Ascending aorta (tissue), 2 donors: ENCODE results near the gene ANKRD40CL. TPM values are rescaled to one million over a fixed set of nuclear protein-coding genes. Genes with fewer than 3 reads are reported as not detected.
A peak's percentile ranks its signal among the peaks of the same experiment; 100 is the strongest.

ENCODE experiments used
- DNase-seq, 2 donors: peaks; one replicate each; pipeline ENCODE4 v3.0.0-alpha.2; 2019; ENCODE audit warnings: low spot score in 2 of 2
- H3K27ac ChIP-seq, 2 donors: fragments of 200-600 bp; sonication (generic); one replicate each; pipeline ENCODE4 v1.5.1; 2016 to 2017; ENCODE audit warnings: mild to moderate bottlenecking in 1 of 2
- H3K27me3 ChIP-seq: fragments of 200-600 bp; sonication (generic); one replicate; pipeline ENCODE4 v1.5.1; 2017
- H3K36me3 ChIP-seq, 2 donors: fragments of 200-600 bp; sonication (generic); one replicate each; pipeline ENCODE4 v1.5.1; 2016
- H3K4me1 ChIP-seq, 2 donors: fragments of 200-600 bp; sonication (generic); one replicate each; pipeline ENCODE4 v1.5.1; 2016 to 2017; ENCODE audit warnings: mild to moderate bottlenecking in 1 of 2
- H3K4me3 ChIP-seq, 2 donors: fragments of 200-600 bp; sonication (generic); one replicate each; pipeline ENCODE4 v1.5.1; 2016 to 2017; ENCODE audit warnings: mild to moderate bottlenecking in 1 of 2
- H3K9me3 ChIP-seq, 2 donors: fragments of 200-600 bp; sonication (generic); one replicate each; pipeline ENCODE4 v1.5.1; 2016
- intact Hi-C: fragments of 100-400 bp; cut with DNase I; formaldehyde crosslinking; loops from one replicate; pipeline ENCODE4 v1.15.1; 2023
- total RNA-seq: library from RNA; depleted of rRNA; stranded (reverse); fragments of >200 nt; gene quantifications from one replicate; pipeline ENCODE4 v1.1.0, GENCODE V29; 2016
- TF ChIP-seq, protein P1 (sequence below), 3 experiments: fragments of 200-600 bp in 2 of 3; fragments of 450-650 bp in 1 of 3; sonication (generic) in 2 of 3; IDR thresholded peaks; one replicate each; pipeline ENCODE4 v1.5.1; 2016 to 2019; ENCODE audit warnings: antibody characterized with exemption in 3 of 3, mild to moderate bottlenecking in 1 of 3, moderate library complexity in 1 of 3

The ANKRD40CL gene
- total RNA-seq, 1 donor from 2014 or later, result not detected

- DNase-seq, result no peak
Measured at GRCh38 chr17:50766222-50767023, 895 bp downstream of the ANKRD40CL start.

GRCh38 chr17:50765454-50766221 is 1.7 kb downstream of the ANKRD40CL start:
- TF ChIP-seq, protein P1, sequence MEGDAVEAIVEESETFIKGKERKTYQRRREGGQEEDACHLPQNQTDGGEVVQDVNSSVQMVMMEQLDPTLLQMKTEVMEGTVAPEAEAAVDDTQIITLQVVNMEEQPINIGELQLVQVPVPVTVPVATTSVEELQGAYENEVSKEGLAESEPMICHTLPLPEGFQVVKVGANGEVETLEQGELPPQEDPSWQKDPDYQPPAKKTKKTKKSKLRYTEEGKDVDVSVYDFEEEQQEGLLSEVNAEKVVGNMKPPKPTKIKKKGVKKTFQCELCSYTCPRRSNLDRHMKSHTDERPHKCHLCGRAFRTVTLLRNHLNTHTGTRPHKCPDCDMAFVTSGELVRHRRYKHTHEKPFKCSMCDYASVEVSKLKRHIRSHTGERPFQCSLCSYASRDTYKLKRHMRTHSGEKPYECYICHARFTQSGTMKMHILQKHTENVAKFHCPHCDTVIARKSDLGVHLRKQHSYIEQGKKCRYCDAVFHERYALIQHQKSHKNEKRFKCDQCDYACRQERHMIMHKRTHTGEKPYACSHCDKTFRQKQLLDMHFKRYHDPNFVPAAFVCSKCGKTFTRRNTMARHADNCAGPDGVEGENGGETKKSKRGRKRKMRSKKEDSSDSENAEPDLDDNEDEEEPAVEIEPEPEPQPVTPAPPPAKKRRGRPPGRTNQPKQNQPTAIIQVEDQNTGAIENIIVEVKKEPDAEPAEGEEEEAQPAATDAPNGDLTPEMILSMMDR (IDR thresholded peaks at IDR 0.05), result no peak
- intact Hi-C loops, result no loop called here

More at GRCh38 chr17:50766222-50767023, 895 bp downstream of the ANKRD40CL start:
- TF ChIP-seq, protein P1 (IDR thresholded peaks at IDR 0.05), result no peak
- Histone ChIP-seq H3K9me3 (no peaks in the 10 kb centered on the region), H3K4me3 (no peak overlapping the region), H3K4me1 (peaks cover 6 to 11% of the 10 kb centered on the region in 2 donors), H3K27ac (no peak overlapping the region), H3K27me3 (no peaks in the 10 kb centered on the region), H3K36me3 (no peaks in the 10 kb centered on the region)
- intact Hi-C loops, result no loop called here

DNA sequence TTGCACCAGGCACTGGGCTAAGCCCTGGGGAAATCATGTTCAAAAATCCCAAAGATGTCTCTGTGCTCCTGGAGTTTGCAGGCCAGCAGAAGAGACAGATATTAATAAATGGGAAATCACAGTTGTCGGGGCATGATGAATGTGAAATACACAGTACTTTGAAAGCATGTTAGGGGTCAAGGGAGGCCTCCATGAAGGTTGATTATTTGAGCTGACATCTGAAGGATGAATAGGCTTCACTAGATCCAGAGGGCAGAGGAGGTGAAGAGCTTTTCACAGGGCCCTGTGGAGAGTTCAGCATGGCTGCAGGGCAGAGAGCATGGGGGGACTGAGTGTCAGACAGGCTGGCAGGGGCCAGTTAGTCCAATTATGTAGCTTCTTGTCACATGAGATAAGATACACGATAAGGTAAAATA is 2.6 kb downstream of the ANKRD40CL start:
- Histone ChIP-seq H3K9me3 (no peaks in the 10 kb centered on the region), H3K4me3 (no peak overlapping the region), H3K27me3 (no peaks in the 10 kb centered on the region), H3K36me3 (no peaks in the 10 kb centered on the region), H3K4me1 (peaks cover 6 to 11% of the 10 kb centered on the region in 2 donors), H3K27ac (peak overlapping the region in 1 of 2 donors; percentile 23)
- intact Hi-C loops, result no loop called here
- DNase-seq, result no peak
- TF ChIP-seq, protein P1 (IDR thresholded peaks at IDR 0.05), result no peak

More at GRCh38 chr17:50765454-50766221, 1.7 kb downstream of the ANKRD40CL start:
- Histone ChIP-seq H3K27ac (no peak overlapping the region), H3K27me3 (no peaks in the 10 kb centered on the region), H3K4me3 (no peak overlapping the region), H3K9me3 (no peaks in the 10 kb centered on the region), H3K4me1 (peaks cover 6 to 11% of the 10 kb centered on the region in 2 donors), H3K36me3 (no peaks in the 10 kb centered on the region)
- DNase-seq, result no peak

DNA sequence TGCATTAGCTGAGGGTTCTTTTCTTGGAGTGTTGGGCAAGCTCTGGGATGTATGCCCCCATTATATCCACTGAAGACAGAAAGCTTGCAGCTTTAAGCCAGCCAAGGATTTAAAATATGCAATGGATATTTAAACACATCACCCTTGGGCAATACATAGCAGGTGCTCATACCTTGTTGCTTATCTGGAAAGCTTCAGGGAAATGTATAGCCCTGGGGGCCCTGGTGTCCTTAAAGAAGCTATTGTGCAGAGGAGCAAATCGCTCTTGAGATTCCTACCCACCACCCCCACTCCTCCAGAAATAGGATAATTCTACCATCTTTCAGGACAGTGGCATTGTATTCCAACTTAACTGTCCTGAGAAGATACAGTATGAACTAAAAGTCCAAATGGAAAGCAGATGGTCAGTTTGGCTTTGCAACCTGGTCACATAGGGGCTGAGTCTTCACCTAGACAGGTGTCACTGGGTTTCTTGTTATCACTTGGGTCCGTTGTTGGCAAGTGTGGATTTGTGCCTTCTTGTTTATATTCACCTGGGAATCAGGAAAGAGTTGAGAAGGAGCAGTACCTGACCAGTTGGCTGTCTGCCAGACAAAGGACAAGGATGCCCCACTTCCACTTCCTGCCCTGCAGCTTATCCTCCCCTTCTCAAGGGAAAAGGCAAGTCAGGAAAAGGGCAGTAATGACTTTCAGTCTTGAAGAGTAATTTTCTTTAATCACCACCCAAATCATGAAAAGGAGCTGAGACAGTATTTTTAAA is 3.4 kb downstream of the ANKRD40CL start:
- no peaks in the 10 kb centered on the region for H3K36me3 ChIP-seq

DNA sequence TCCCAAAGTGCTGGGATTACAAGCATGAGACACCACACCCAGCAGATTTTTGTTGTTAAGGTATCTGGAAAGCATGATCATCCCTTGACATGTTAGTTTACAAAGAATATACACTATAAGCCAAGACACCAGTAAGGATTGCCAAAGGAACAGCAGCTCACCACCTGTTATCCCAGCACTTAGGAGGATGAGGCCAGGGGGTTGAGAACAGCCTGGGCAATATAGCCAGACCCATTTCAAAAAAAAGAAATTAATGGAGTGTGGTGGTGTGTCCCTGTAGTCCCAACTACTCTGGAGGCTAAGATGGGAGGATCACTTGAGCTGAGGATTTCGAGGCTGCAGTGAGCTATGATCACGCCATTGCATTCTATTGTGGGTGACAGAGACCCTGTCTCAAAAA is 5.1 kb downstream of the ANKRD40CL start:
- H3K9me3 ChIP-seq, result no peaks in the 10 kb centered on the region
- no peaks in the 10 kb centered on the region for H3K36me3 ChIP-seq
- no peak for DNase-seq
- no peak overlapping the region for H3K27ac ChIP-seq
- TF ChIP-seq, protein P1 (IDR thresholded peaks at IDR 0.05), result no peak
- no peak overlapping the region for H3K4me3 ChIP-seq
- peaks cover 6 to 11% of the 10 kb centered on the region in 2 donors for H3K4me1 ChIP-seq
- intact Hi-C loops, result no loop called here
- no peaks in the 10 kb centered on the region for H3K27me3 ChIP-seq

More for the DNA sequence above, 3.4 kb downstream of the ANKRD40CL start:
- peak overlapping the region in 1 of 2 donors; percentile 23 for H3K27ac ChIP-seq
- no peak for DNase-seq
- H3K4me1 ChIP-seq, result peaks cover 6 to 11% of the 10 kb centered on the region in 2 donors
- no peaks in the 10 kb centered on the region for H3K27me3 ChIP-seq
- no peaks in the 10 kb centered on the region for H3K9me3 ChIP-seq
- TF ChIP-seq, protein P1 (IDR thresholded peaks at IDR 0.05), result no peak
- intact Hi-C loops, result no loop called here
- H3K4me3 ChIP-seq, result no peak overlapping the region
